ENCODE data around the gene LYPD4.

LYPD4 gene

DNA sequence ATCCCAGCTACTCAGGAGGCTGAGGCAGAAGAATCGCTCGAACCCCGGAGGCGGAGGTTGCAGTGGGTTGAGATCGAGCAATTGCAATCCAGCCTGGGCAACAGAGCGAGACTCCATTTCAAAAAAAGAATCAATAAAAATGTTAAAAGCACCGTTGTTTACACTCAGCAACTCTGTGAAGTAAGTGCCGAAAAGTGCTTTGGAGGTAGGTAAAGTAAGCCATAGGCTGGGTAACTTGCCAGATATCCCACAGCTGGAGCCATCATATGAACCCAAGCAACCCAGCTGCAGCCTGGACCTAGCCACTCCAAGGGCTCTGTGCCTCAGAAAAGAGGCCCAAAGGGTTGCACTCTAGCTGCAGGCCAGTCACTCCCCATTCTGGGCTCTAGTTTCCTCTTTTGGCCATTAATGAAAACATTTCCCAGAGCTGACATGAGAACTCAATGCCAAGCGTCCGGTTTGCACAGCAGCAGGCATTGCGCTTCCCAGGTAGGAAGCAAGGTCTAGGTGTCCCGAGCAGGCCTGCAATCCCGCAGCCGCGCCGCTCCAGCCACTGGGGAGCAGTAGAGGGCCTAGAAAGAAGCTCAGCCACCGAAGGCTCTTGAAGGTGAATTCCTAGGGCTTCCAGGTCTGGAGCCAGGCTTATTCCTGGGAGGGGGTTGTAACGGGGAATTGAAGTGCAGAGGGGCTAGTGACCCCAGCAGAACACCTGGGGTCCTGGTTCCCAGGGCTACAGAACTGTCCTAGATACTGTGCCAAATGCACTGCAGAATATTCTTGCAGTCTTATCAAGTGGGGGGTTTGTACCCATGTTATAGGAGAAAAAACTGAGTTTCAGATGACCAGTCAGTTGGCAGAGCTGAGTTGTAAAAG is 28.5 kb upstream of the LYPD4 start:
- Histone ChIP-seq H3K27ac (ENCODE audit: insufficient read depth, low read length, poor library complexity, severe bottlenecking) (peak overlapping the region; percentile 65), H3K27me3 (replicated peaks; ENCODE audit: control insufficient read depth, insufficient read depth, low read length, poor library complexity, severe bottlenecking) (no peaks in the 10 kb centered on the region), H3K4me3 (ENCODE audit: insufficient read depth, low read depth, low read length, poor library complexity, severe bottlenecking) (no peak overlapping the region), H3K36me3 (ENCODE audit: control insufficient read depth, insufficient read depth, low read length) (peaks cover 23% of the 10 kb centered on the region), H3K4me1 (ENCODE audit: control insufficient read depth, insufficient read depth, low read length, poor library complexity, severe bottlenecking) (peaks cover 90% of the 10 kb centered on the region), H3K9me3 (ENCODE audit: control insufficient read depth, low read length) (no peaks in the 10 kb centered on the region)
- DNase-seq: peak; percentile 39 to 50 (median 48)

DNA sequence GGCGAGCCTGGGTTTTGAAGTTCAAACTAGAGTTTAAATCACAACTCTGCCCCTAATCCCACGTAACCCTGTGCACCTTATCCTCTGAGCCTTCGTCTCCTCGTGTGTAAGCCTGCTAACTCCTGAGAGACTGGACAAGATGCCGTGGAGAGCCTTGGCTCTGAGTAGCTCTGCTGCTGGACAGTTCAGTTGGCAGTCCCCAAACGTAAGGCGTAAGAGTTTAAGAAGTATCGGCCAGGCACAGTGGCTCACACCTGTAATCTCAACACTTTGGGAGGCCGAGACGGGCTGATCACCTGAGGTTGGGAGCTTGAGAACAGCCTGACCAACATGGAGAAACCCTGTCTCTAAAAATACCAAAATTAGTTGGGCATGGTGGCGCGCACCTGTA is 27.9 kb upstream of the LYPD4 start:
- no peaks in the 10 kb centered on the region for H3K9me3 ChIP-seq (ENCODE audit: control insufficient read depth, low read length)
- peaks cover 87% of the 10 kb centered on the region for H3K4me1 ChIP-seq (ENCODE audit: control insufficient read depth, insufficient read depth, low read length, poor library complexity, severe bottlenecking)
- DNase-seq: no peak
- peak overlapping the region; percentile 65 for H3K27ac ChIP-seq (ENCODE audit: insufficient read depth, low read length, poor library complexity, severe bottlenecking)
- no peaks in the 10 kb centered on the region for H3K27me3 ChIP-seq (replicated peaks; ENCODE audit: control insufficient read depth, insufficient read depth, low read length, poor library complexity, severe bottlenecking)
- H3K36me3 ChIP-seq (ENCODE audit: control insufficient read depth, insufficient read depth, low read length): peaks cover 26% of the 10 kb centered on the region
- no peak overlapping the region for H3K4me3 ChIP-seq (ENCODE audit: insufficient read depth, low read depth, low read length, poor library complexity, severe bottlenecking)

DNA sequence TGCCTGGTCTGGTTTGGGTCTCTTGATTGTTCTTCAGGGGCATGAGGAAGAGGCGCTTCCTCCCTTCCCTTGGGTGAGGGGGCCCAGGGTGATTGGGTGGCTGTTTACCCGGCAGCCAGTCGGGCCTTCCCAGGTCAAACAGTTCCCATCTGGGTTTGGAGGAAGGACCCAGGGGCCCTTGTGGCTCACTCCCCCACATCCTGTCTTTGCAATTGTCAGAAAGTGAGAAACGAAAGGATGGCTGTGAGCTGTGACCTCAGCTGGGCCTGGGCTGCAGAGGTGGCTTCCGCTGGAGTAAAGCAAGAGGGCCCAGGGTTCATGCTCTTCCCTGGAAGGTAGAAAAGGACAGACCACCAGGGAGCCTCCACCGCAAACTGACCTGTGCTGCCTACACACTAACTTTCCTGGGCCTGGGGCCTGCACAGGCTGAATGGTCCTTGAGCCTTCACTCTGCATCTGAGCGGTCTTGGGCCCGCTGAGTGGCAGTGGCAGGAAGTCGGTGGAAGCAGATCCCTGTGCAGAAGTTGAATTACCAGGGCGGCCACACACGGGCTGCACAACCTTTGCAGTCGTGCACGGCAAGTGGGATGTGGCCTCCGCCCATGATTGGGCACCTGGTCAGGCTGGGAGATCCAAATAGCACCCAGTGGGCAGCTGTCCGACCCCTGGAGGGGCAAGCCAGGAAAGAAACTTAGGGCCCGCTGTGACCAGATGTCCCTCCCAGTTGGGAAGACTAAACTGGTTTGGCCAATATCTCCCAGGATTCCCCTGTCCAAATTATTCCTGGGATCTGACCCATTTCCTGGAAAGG is 27.3 kb upstream of the LYPD4 start:
- Histone ChIP-seq H3K27me3 (replicated peaks; ENCODE audit: control insufficient read depth, insufficient read depth, low read length, poor library complexity, severe bottlenecking) (no peaks in the 10 kb centered on the region), H3K9me3 (ENCODE audit: control insufficient read depth, low read length) (no peaks in the 10 kb centered on the region), H3K27ac (ENCODE audit: insufficient read depth, low read length, poor library complexity, severe bottlenecking) (peak overlapping the region; percentile 65), H3K4me3 (ENCODE audit: insufficient read depth, low read depth, low read length, poor library complexity, severe bottlenecking) (no peak overlapping the region), H3K36me3 (ENCODE audit: control insufficient read depth, insufficient read depth, low read length) (peaks cover 26% of the 10 kb centered on the region), H3K4me1 (ENCODE audit: control insufficient read depth, insufficient read depth, low read length, poor library complexity, severe bottlenecking) (peaks cover 81% of the 10 kb centered on the region)
- peak; percentile 46 to 57 (median 49) for DNase-seq

DNA sequence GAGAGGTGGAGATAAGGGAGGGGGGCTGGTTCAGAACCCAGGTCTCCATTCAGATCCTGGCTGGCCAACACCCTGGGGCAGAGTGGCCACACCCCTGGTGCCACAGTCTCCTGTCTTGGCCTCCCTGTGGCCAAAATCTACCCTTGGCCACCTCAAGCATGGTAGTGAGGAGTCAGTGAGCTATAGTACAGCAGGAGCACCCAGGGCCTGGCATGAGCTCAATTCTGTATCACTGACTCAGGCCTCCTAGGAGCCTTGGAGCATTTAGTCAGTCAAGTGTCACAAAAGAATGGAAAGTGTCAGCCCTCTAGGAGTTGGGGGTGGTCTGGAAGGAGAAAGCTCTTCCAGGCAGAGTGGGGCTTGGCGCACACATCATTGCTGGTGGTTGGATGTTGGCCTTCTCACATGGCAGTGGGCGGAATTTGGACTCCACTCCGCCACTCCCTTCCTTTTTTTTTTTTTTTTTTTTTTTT is 26.0 kb upstream of the LYPD4 start:
- H3K9me3 ChIP-seq (ENCODE audit: control insufficient read depth, low read length): no peaks in the 10 kb centered on the region
- peaks cover 67% of the 10 kb centered on the region for H3K4me1 ChIP-seq (ENCODE audit: control insufficient read depth, insufficient read depth, low read length, poor library complexity, severe bottlenecking)
- DNase-seq: no peak
- H3K4me3 ChIP-seq (ENCODE audit: insufficient read depth, low read depth, low read length, poor library complexity, severe bottlenecking): no peak overlapping the region
- peak overlapping the region; percentile 65 for H3K27ac ChIP-seq (ENCODE audit: insufficient read depth, low read length, poor library complexity, severe bottlenecking)
- H3K36me3 ChIP-seq (ENCODE audit: control insufficient read depth, insufficient read depth, low read length): peaks cover 33% of the 10 kb centered on the region
- no peaks in the 10 kb centered on the region for H3K27me3 ChIP-seq (replicated peaks; ENCODE audit: control insufficient read depth, insufficient read depth, low read length, poor library complexity, severe bottlenecking)

DNA sequence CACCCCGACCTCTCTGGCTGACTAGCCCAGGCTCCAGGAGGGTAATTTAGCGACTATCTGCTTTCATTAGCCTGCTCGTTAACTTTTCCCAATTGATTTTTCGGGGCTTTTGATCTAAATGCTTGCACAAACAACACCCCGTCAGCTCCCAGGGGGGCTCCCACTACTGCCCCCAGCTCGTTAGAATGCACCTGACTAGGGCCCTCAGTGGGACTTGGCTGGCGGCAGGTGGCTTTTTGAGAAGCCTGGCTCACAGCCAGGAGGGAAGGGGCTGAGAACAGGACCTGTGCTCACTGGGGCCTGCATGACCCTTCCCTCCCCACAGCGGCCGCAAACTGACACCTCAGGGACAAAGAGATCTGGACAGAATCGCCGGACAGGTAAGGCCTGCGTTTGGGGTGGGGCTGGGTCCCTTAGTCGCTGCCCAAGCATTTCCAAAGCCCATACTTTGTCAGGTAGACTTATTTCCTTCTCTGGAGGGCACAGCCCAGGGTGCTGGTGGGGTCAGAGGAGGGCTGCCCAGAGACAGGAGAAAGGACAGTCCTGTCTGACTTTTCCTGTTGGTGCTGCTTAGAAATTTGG is 25.0 kb upstream of the LYPD4 start:
- peaks cover 67% of the 10 kb centered on the region for H3K4me1 ChIP-seq (ENCODE audit: control insufficient read depth, insufficient read depth, low read length, poor library complexity, severe bottlenecking)
- H3K36me3 ChIP-seq (ENCODE audit: control insufficient read depth, insufficient read depth, low read length): peaks cover 42% of the 10 kb centered on the region
- DNase-seq: no peak

DNA sequence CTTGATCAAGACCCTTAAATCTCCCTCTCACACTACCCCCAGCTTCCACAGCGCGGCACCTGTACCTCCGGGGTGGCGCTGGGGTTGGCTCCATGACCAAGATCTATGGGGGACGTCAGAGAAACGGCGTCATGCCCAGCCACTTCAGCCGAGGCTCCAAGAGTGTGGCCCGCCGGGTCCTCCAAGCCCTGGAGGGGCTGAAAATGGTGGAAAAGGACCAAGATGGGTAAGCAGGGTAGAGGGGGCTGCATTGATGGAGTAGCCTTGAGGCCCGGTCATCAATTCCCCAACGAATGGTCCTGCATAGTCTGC is 24.5 kb upstream of the LYPD4 start:
- DNase-seq: no peak
- no peak overlapping the region for H3K4me3 ChIP-seq (ENCODE audit: insufficient read depth, low read depth, low read length, poor library complexity, severe bottlenecking)
- H3K4me1 ChIP-seq (ENCODE audit: control insufficient read depth, insufficient read depth, low read length, poor library complexity, severe bottlenecking): peaks cover 65% of the 10 kb centered on the region
- no peaks in the 10 kb centered on the region for H3K9me3 ChIP-seq (ENCODE audit: control insufficient read depth, low read length)
- no peaks in the 10 kb centered on the region for H3K27me3 ChIP-seq (replicated peaks; ENCODE audit: control insufficient read depth, insufficient read depth, low read length, poor library complexity, severe bottlenecking)
- peak overlapping the region; percentile 31 for H3K27ac ChIP-seq (ENCODE audit: insufficient read depth, low read length, poor library complexity, severe bottlenecking)
- H3K36me3 ChIP-seq (ENCODE audit: control insufficient read depth, insufficient read depth, low read length): peaks cover 47% of the 10 kb centered on the region

More for the DNA sequence above, 25.0 kb upstream of the LYPD4 start:
- no peaks in the 10 kb centered on the region for H3K27me3 ChIP-seq (replicated peaks; ENCODE audit: control insufficient read depth, insufficient read depth, low read length, poor library complexity, severe bottlenecking)
- peak overlapping the region; percentile 31 for H3K27ac ChIP-seq (ENCODE audit: insufficient read depth, low read length, poor library complexity, severe bottlenecking)
- no peaks in the 10 kb centered on the region for H3K9me3 ChIP-seq (ENCODE audit: control insufficient read depth, low read length)
- H3K4me3 ChIP-seq (ENCODE audit: insufficient read depth, low read depth, low read length, poor library complexity, severe bottlenecking): no peak overlapping the region

DNA sequence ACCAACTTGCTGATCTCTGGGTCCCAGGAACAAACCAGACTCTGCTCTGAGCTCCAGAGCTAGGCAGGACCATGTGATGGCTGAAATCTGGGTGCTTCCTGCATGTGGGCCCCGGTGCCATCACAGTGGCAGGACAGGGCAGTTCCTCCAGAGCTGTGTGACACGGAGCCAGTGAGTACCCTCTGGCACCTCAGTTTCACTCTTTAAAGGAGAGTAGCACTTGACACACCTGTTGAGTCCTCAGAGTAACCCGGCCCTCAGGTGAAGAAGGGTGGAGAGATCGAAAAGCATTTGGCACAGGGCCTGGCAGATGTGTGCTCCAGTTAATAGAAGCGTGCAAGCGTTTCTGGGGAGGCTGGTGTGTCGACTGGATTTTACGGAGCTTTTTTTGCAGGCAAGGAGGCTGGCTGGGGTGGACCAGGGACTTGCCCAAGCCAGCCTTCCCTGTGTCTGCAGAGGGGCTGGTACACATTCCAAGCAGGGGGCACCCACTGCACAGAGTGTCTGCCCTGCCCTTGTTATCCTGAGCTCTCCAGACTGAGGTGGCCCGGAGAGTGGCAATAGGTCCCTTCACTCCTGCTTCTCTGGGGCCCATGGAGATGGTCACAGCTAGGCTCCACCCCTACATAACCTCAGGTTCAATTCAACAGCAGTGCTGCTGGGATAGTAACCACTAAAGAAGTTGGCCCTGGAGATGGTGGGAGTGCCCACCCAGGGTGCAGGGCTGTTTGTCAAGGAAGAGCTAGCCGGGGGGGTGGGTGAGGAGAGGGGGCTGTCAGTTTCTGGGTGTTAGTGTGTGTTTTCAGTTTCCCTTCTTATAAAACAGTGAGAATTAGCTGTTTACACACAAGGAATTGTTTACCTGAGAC is 23.9 kb upstream of the LYPD4 start:
- no peaks in the 10 kb centered on the region for H3K27me3 ChIP-seq (replicated peaks; ENCODE audit: control insufficient read depth, insufficient read depth, low read length, poor library complexity, severe bottlenecking)
- H3K27ac ChIP-seq (ENCODE audit: insufficient read depth, low read length, poor library complexity, severe bottlenecking): peak overlapping the region; percentile 31
- H3K4me3 ChIP-seq (ENCODE audit: insufficient read depth, low read depth, low read length, poor library complexity, severe bottlenecking): no peak overlapping the region
- DNase-seq: no peak
- H3K9me3 ChIP-seq (ENCODE audit: control insufficient read depth, low read length): no peaks in the 10 kb centered on the region
- peaks cover 60% of the 10 kb centered on the region for H3K4me1 ChIP-seq (ENCODE audit: control insufficient read depth, insufficient read depth, low read length, poor library complexity, severe bottlenecking)
- peaks cover 53% of the 10 kb centered on the region for H3K36me3 ChIP-seq (ENCODE audit: control insufficient read depth, insufficient read depth, low read length)

DNA sequence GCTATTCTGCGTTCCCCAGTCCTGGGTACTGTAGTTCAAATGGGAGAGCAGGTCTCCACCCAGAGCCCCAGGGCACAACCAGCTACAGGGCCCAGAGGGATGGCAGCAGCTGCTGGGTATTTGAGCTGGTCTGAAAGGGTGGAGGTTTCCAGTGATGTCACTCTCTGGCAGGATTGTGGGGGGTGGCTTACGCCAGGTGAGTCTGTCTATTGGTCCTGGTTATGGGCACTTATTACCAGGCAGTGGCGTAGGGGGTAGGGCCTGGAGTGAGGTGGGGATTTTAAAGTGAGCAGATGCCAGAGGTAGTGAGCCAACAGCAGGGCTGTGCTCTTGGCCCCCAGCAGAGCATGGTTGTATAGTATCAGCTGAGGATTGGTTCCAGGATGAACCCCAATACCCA is 21.8 kb upstream of the LYPD4 start:
- no peaks in the 10 kb centered on the region for H3K27me3 ChIP-seq (replicated peaks; ENCODE audit: control insufficient read depth, insufficient read depth, low read length, poor library complexity, severe bottlenecking)
- H3K27ac ChIP-seq (ENCODE audit: insufficient read depth, low read length, poor library complexity, severe bottlenecking): no peak overlapping the region
- H3K9me3 ChIP-seq (ENCODE audit: control insufficient read depth, low read length): no peaks in the 10 kb centered on the region
- peaks cover 72% of the 10 kb centered on the region for H3K36me3 ChIP-seq (ENCODE audit: control insufficient read depth, insufficient read depth, low read length)
- H3K4me3 ChIP-seq (ENCODE audit: insufficient read depth, low read depth, low read length, poor library complexity, severe bottlenecking): no peak overlapping the region
- H3K4me1 ChIP-seq (ENCODE audit: control insufficient read depth, insufficient read depth, low read length, poor library complexity, severe bottlenecking): peaks cover 60% of the 10 kb centered on the region
- DNase-seq: no peak

DNA sequence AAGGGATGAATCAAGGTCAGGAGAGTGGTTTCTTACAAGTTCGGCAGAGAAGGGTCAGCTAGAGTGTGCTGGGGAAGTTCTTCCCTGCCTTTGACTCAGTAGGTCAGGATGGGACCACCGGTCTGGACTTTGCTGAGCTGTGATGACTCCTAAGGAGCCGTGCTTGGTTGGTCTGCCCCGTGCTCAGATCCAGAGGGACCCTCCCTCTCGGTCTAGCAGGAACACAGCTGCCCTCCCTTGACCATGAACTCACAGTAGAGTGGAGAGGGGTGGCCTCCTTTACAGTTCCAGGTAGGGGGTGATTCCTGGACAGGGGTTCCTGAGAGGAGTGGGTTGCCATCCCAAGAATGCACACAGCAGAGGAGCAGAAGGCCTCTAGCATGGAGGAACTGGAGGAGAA is 19.9 kb upstream of the LYPD4 start:
- Histone ChIP-seq H3K27me3 (replicated peaks; ENCODE audit: control insufficient read depth, insufficient read depth, low read length, poor library complexity, severe bottlenecking) (no peaks in the 10 kb centered on the region), H3K27ac (ENCODE audit: insufficient read depth, low read length, poor library complexity, severe bottlenecking) (peak overlapping the region; percentile 23), H3K9me3 (ENCODE audit: control insufficient read depth, low read length) (no peaks in the 10 kb centered on the region), H3K36me3 (ENCODE audit: control insufficient read depth, insufficient read depth, low read length) (peaks cover 62% of the 10 kb centered on the region), H3K4me1 (ENCODE audit: control insufficient read depth, insufficient read depth, low read length, poor library complexity, severe bottlenecking) (peaks cover 51% of the 10 kb centered on the region), H3K4me3 (ENCODE audit: insufficient read depth, low read depth, low read length, poor library complexity, severe bottlenecking) (no peak overlapping the region)
- no peak for DNase-seq
